ENCODE measurements around the gene ETNK1. TPM values are rescaled to one million over a fixed set of nuclear protein-coding genes. Genes with fewer than 3 reads are reported as not detected.

Gene ETNK1, protein sequence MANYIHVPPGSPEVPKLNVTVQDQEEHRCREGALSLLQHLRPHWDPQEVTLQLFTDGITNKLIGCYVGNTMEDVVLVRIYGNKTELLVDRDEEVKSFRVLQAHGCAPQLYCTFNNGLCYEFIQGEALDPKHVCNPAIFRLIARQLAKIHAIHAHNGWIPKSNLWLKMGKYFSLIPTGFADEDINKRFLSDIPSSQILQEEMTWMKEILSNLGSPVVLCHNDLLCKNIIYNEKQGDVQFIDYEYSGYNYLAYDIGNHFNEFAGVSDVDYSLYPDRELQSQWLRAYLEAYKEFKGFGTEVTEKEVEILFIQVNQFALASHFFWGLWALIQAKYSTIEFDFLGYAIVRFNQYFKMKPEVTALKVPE
- total RNA-seq = 10 to 100 TPM; 70.8 to 76.1 TPM

DNA sequence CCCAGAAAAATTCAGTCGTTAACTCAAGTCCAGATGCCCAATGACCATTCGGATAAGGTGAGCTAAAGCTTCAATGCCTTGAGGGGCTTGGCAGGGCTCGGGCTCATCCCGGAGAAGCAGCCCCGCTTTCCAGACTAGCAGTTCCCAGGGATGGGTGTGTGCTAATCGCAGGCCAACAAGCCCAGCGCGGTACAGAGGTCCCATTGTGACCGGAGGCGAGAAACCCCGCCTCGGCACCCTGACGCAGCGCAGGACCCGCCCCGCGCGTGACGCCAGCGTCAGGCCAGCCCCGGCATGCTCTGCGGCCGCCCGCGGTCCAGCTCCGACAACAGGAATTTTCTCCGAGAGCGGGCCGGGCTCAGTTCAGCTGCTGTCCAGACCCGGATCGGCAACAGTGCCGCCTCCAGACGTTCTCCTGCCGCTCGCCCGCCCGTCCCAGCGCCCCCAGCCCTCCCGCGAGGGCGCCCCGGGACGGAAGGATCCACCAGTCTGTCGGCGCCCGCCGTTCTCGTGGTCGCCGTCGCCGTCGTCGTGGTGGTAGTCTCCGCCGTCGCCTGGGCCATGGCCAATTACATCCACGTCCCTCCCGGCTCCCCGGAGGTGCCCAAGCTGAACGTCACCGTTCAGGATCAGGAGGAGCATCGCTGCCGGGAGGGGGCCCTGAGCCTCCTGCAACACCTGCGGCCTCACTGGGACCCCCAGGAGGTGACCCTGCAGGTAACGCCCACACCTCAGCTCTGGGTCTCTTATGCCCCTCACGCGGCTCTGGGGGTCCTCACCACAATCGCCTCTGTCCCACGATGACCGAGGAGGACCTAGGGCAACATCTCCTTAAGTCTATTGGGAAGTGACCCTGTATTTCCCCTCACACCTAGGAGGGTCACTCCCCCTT, at the start of gene ETNK1:
Gene ETNK1, plus strand, starts transcription at position 302 of the 892 bp plus-strand sequence. Its CDS starts 260 bp downstream, at position 562.

Other genes with a start within 250 kb of the ETNK1 start
- gene C2CD5, start 80.6 kb upstream of the ETNK1 start, total RNA-seq = 10 to 100 TPM; 53.8 to 57.9 TPM